Natural killer cell treated with Interleukin-12 subunit alpha and Interleukin-12 subunit beta and Interleukin-15 and Interleukin-18, amount 100 ng/mL, for 72 hours (primary cell): ENCODE results near the gene ERV3-1. TPM values are rescaled to one million over a fixed set of nuclear protein-coding genes. Genes with fewer than 3 reads are reported as not detected.
"Not testable (repeated sequence)": the region's sequence is repeated elsewhere in the genome, so short reads cannot be mapped to it uniquely, and the experiment has no call there.

Source experiments
- ATAC-seq, 2 donors: fragments of 150-1000 bp; cut with Tn5 transposase in 1 of 2; sonication (Bioruptor Pico), chemical (Tn5 transposase) in 1 of 2; 2 replicates each; pipeline ENCODE4 v1.10.0; 2021
- DNase-seq: peaks from one replicate; pipeline ENCODE4 v3.0.0; 2022; ENCODE audit warnings: low spot score
- H3K27ac Mint-ChIP-seq, 2 donors: 1 replicate in 1 of 2; 2 replicates in 1 of 2; pipeline ENCODE4 v1.8.0; 2022; ENCODE audit warnings: mixed read lengths in 2 of 2, mild to moderate bottlenecking in 1 of 2, moderate library complexity in 1 of 2
- H3K27me3 Mint-ChIP-seq, 2 donors: 1 replicate in 1 of 2; 2 replicates in 1 of 2; pipeline ENCODE4 v1.8.0; 2022; ENCODE audit warnings: mixed read lengths in 2 of 2
- H3K36me3 Mint-ChIP-seq: one replicate; pipeline ENCODE4 v1.8.0; 2022; ENCODE audit warnings: mixed read lengths
- H3K4me1 Mint-ChIP-seq, 2 donors: 1 replicate in 1 of 2; 2 replicates in 1 of 2; pipeline ENCODE4 v1.8.0; 2022; ENCODE audit warnings: low read depth in 2 of 2, mixed read lengths in 2 of 2, mild to moderate bottlenecking in 1 of 2
- H3K4me3 Mint-ChIP-seq: one replicate; pipeline ENCODE4 v1.8.0; 2022; ENCODE audit warnings: mixed read lengths
- H3K9me3 Mint-ChIP-seq: 2 replicates; pipeline ENCODE4 v1.8.0; 2022; ENCODE audit warnings: mixed read lengths
- total RNA-seq, 2 donors: library from RNA; stranded (reverse); gene quantifications; one replicate each; pipeline ENCODE4 v1.2.3, GENCODE V29; 2022

ERV3-1 gene
- 10 to 100 TPM; 12.4 to 16.0 TPM for total RNA-seq

GRCh38 chr7:65006094-65006992 is at the start of gene ERV3-1:
Gene ERV3-1, minus strand, starts transcription at chr7:65006687. Its CDS starts 13,661 bp downstream, at chr7:64993026.
- no peaks in the 10 kb centered on the region for H3K27me3 Mint-ChIP-seq
- peaks cover 6% of the 10 kb centered on the region for H3K36me3 Mint-ChIP-seq
- H3K9me3 Mint-ChIP-seq = no peaks in the 10 kb centered on the region
- peak; percentile 94 for DNase-seq
- peak within 1 kb of the TSS; percentile 89 to 97 for H3K27ac Mint-ChIP-seq
- ATAC-seq = peak; percentile 100
- H3K4me3 Mint-ChIP-seq = peak within 1 kb of the TSS; percentile 95
- peaks cover 36 to 45% of the 10 kb centered on the region in 2 donors for H3K4me1 Mint-ChIP-seq

- H3K9me3 Mint-ChIP-seq, H3K4me1 Mint-ChIP-seq, DNase-seq, H3K27me3 Mint-ChIP-seq, ATAC-seq, H3K36me3 Mint-ChIP-seq, H3K27ac Mint-ChIP-seq, H3K4me3 Mint-ChIP-seq: not testable (repeated sequence)
These were observed 49.3 kb upstream of the ERV3-1 start for GRCh38 chr7:65055786-65056185.

GRCh38 chr7:65054466-65054994 is 48.0 kb upstream of the ERV3-1 start:
- not testable (repeated sequence) for H3K9me3 Mint-ChIP-seq, H3K27me3 Mint-ChIP-seq, DNase-seq, H3K4me3 Mint-ChIP-seq, H3K4me1 Mint-ChIP-seq, H3K27ac Mint-ChIP-seq, H3K36me3 Mint-ChIP-seq, ATAC-seq

- not testable (repeated sequence) for DNase-seq, H3K4me1 Mint-ChIP-seq, ATAC-seq, H3K4me3 Mint-ChIP-seq, H3K27me3 Mint-ChIP-seq, H3K27ac Mint-ChIP-seq, H3K9me3 Mint-ChIP-seq, H3K36me3 Mint-ChIP-seq
These were observed 45.2 kb upstream of the ERV3-1 start for GRCh38 chr7:65051654-65052053.

- H3K4me1 Mint-ChIP-seq, H3K4me3 Mint-ChIP-seq, ATAC-seq, H3K27ac Mint-ChIP-seq, H3K27me3 Mint-ChIP-seq, H3K36me3 Mint-ChIP-seq, DNase-seq, H3K9me3 Mint-ChIP-seq: not testable (repeated sequence)
These were observed 44.7 kb upstream of the ERV3-1 start for GRCh38 chr7:65051139-65051538.

GRCh38 chr7:65046329-65046728 is 39.8 kb upstream of the ERV3-1 start:
- not testable (repeated sequence) for H3K27ac Mint-ChIP-seq, H3K9me3 Mint-ChIP-seq, ATAC-seq, H3K36me3 Mint-ChIP-seq, H3K27me3 Mint-ChIP-seq, H3K4me3 Mint-ChIP-seq, H3K4me1 Mint-ChIP-seq, DNase-seq

GRCh38 chr7:65045589-65045988 is 39.1 kb upstream of the ERV3-1 start:
- not testable (repeated sequence) for DNase-seq, H3K36me3 Mint-ChIP-seq, H3K4me1 Mint-ChIP-seq, H3K9me3 Mint-ChIP-seq, H3K4me3 Mint-ChIP-seq, ATAC-seq, H3K27ac Mint-ChIP-seq, H3K27me3 Mint-ChIP-seq

GRCh38 chr7:65038767-65039166 is 32.3 kb upstream of the ERV3-1 start:
- DNase-seq = peak; percentile 61
- H3K27me3 Mint-ChIP-seq, H3K9me3 Mint-ChIP-seq, H3K36me3 Mint-ChIP-seq: not testable (repeated sequence)
- peak; percentile 12 to 51 for ATAC-seq
- peaks cover 10 to 11% of the 10 kb centered on the region in 2 donors for H3K4me1 Mint-ChIP-seq
- H3K4me3 Mint-ChIP-seq = peak overlapping the region; percentile 83
- H3K27ac Mint-ChIP-seq = peak overlapping the region in 1 of 2 donors; percentile 61

GRCh38 chr7:65037740-65038688 is 31.5 kb upstream of the ERV3-1 start:
- H3K9me3 Mint-ChIP-seq = no peaks in the 10 kb centered on the region
- H3K27me3 Mint-ChIP-seq = peaks cover 0 to under 1% of the 10 kb centered on the region in 2 donors
- peaks cover 10 to 11% of the 10 kb centered on the region in 2 donors for H3K4me1 Mint-ChIP-seq
- no peaks in the 10 kb centered on the region for H3K36me3 Mint-ChIP-seq
- peak; percentile 96 to 98 for ATAC-seq
- no peak overlapping the region for H3K27ac Mint-ChIP-seq
- H3K4me3 Mint-ChIP-seq = peak overlapping the region; percentile 45
- DNase-seq = peak; percentile 91

- ATAC-seq, H3K9me3 Mint-ChIP-seq, H3K36me3 Mint-ChIP-seq, DNase-seq, H3K27me3 Mint-ChIP-seq, H3K4me3 Mint-ChIP-seq, H3K27ac Mint-ChIP-seq: not testable (repeated sequence)
- H3K4me1 Mint-ChIP-seq = peaks cover 10 to 11% of the 10 kb centered on the region in 2 donors
These were observed 30.0 kb upstream of the ERV3-1 start for GRCh38 chr7:65036526-65036925.

- not testable (repeated sequence) for H3K36me3 Mint-ChIP-seq, DNase-seq, ATAC-seq, H3K27me3 Mint-ChIP-seq, H3K9me3 Mint-ChIP-seq, H3K4me3 Mint-ChIP-seq, H3K27ac Mint-ChIP-seq
- H3K4me1 Mint-ChIP-seq = peaks cover 10 to 11% of the 10 kb centered on the region in 2 donors
These were observed 29.0 kb upstream of the ERV3-1 start for GRCh38 chr7:65035469-65035868.

GRCh38 chr7:65034120-65034782 is 27.8 kb upstream of the ERV3-1 start:
- not testable (repeated sequence) for H3K9me3 Mint-ChIP-seq, DNase-seq, H3K4me1 Mint-ChIP-seq, H3K36me3 Mint-ChIP-seq, H3K4me3 Mint-ChIP-seq, H3K27ac Mint-ChIP-seq, H3K27me3 Mint-ChIP-seq, ATAC-seq

- not testable (repeated sequence) for H3K9me3 Mint-ChIP-seq, H3K4me3 Mint-ChIP-seq, H3K4me1 Mint-ChIP-seq, H3K27ac Mint-ChIP-seq, ATAC-seq, H3K27me3 Mint-ChIP-seq, DNase-seq, H3K36me3 Mint-ChIP-seq
These were observed 26.9 kb upstream of the ERV3-1 start for GRCh38 chr7:65033391-65033790.
